Neural progenitor cell (in vitro differentiated cells): ENCODE data around the gene RIPOR2.

Source experiments
- CTCF ChIP-seq: fragments of 200-600 bp; sonication (generic); IDR thresholded peaks from 2 replicates; pipeline ENCODE4 v1.5.1; 2017; ENCODE audit warnings: antibody characterized with exemption, mild to moderate bottlenecking
- EZH2phosphoT487 ChIP-seq: fragments of 200-600 bp; sonication (generic); IDR thresholded peaks from 2 replicates; pipeline ENCODE4 v1.6.1; 2017; ENCODE audit warnings: antibody characterized with exemption

- TF ChIP-seq CTCF (no peak), EZH2phosphoT487 (no peak)
Observed at GRCh38 chr6:24968783-24969182, 33.0 kb upstream of the RIPOR2 start.
